ENCODE results near the gene GNG8.
A peak's percentile ranks its signal among the peaks of the same experiment; 100 is the strongest.

The GNG8 gene

GRCh38 chr19:46635920-46636761 lies at the start of gene GNG8:
GNG8 (minus strand) TSS chr19:46636202; CDS start chr19:46634682, 1,520 bp downstream.
- DNase-seq: no peak

DNA sequence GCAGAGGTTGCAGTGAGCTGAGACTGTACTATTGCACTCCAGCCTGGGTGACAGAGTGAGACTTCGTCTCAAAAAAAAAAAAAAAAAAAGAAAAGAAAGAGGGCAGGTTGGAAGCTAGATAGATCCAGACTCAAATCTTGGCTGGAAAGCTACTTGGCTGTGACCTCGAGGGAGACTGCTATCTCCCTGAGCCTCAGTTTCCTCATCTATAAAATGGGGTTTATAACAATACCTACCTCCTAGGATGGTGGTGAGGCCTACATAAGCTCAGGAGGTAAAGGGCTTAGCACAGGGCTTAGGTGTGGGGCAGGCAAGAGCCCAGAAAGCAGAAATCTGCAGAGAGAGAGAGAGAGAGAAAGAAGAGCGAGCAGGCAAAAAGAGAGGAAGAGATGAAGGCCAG lies 49.2 kb upstream of the GNG8 start:
- no peak for DNase-seq

DNA sequence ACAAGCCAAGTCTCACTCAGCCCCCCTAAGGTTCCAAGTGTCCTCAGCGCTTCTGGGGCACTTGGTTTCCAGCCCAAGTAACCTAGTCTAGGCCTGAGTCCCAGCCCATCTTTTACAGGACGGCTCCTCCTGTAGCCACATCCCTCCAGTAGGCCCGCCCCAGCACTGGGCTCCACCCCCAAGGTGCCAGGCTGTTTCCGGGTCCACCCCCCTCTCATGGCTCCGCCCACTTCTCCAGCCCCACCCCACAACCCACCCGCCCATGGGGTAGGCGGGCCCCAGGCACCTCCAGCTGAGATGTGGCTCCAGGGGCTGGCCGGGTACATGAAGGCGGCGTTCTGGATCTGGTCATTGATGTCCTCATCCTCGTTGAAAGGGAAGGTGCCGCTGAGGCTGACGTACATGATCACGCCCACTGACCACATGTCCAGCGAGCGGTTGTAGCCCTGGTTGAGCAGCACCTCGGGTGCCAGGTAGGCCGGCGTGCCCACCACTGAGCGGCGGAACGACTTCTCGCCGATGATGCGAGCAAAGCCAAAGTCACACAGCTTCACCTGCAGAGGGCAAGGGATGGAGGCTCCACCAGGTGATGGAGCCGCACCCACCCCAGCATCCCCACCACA lies 42.2 kb upstream of the GNG8 start:
- DNase-seq: peak; percentile 71

DNA sequence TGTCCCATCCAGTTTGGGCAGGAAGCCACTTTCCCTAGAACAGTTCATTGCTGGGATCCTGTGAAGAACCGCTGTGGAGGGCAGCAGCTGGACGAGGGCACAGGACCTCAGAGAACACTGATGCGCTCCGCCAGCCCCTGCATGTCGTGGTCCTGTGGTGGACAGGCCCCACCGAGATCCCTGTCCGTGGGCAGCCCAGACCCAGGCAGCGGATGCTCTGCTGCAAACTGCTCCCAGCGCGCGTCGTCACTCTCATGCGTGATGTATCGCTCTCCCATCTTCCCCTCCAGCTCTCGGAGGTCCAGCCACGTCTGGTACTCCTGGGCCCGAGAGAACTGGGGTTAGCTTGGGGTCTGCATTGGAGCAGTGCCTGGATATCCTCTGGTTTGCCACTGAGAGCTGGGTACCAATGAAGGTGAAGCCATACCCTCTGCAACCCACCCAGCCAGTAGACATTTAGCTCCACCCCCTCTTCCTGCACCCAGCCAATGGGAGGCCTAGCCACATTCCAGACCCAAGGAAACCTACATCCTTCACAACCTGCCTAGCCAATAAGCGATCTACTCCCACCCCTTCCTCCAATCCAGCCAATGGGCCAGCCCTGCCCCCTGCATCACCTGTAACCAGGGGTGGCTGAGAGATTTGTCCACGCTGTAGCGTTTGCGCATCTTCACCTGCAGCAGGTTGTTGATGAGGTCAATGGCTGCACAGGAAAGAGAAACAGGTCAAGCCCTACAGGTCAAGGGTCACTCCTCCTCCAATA lies 38.6 kb upstream of the GNG8 start:
- DNase-seq: peak; percentile 84

GRCh38 chr19:46670813-46671212 lies 34.8 kb upstream of the GNG8 start:
- no peak for DNase-seq

DNA sequence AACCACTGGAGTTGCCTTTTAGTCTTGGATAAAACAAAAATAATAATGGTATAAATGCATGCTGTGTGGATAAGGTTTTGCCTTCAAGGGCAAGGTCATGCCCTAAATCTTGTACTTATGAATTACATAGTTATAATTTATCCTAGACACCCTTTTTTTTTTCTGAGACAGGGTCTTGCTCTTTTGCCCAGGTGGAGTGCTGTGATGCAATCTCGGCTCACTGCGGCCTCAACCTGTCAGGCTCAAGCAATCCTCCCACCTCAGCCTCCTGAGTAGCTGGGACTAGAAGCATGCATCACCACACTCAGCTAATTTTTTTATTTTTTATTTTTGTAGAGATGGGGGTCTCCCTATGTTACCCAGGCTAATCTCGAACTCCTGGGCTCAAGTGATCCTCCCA lies 32.7 kb upstream of the GNG8 start:
- no peak for DNase-seq

- DNase-seq: no peak
Observed at GRCh38 chr19:46665072-46665471, 29.1 kb upstream of the GNG8 start.

DNA sequence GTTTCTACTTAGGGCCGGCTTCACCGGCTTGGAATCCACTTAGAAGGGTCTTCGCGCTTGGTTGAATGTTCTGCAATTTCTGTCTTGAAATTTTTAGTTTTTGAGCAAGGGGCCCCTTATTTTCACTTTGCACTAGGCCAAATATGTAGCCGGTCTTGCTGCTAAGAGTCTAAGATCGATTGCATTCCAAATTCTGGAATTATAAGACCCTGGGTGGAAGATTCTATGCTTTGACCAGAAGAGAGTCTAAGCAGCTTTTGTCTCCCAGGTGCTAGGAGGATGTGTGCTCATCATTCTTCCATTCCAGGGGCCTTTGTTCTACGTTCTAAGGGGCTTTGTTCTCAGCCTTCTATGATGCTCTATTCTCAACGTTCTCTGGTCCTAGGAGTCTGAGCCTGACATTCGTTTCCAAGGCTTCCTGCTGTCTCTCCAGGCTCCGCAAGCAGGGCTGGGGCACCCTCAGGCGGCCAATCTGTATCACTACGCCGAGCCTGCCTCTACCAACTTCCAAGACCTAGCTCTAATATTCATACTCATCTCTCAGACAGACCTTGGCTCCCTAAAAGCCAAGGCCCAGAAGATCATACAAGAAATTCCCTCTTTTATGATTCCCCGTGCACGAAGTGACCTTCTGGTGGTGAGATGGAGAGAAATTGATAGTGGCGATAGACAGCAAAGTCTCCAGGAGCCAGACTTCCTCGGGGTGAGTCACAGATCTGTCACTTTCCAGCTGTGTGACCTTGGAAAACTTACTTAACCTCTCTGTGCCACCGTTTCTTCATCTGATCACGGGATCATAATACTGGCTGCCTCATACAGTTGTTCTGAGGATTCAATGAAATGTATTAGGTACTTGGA lies 26.0 kb upstream of the GNG8 start:
- peak; percentile 93 for DNase-seq

GRCh38 chr19:46661020-46661731 lies 25.2 kb upstream of the GNG8 start, which contains the start of gene DACT3:
DACT3 (minus strand) TSS chr19:46661182; CDS start chr19:46661064, 118 bp downstream.
- peak; percentile 100 for DNase-seq

GRCh38 chr19:46660551-46661019 lies 24.6 kb upstream of the GNG8 start:
- DNase-seq: no peak

DNA sequence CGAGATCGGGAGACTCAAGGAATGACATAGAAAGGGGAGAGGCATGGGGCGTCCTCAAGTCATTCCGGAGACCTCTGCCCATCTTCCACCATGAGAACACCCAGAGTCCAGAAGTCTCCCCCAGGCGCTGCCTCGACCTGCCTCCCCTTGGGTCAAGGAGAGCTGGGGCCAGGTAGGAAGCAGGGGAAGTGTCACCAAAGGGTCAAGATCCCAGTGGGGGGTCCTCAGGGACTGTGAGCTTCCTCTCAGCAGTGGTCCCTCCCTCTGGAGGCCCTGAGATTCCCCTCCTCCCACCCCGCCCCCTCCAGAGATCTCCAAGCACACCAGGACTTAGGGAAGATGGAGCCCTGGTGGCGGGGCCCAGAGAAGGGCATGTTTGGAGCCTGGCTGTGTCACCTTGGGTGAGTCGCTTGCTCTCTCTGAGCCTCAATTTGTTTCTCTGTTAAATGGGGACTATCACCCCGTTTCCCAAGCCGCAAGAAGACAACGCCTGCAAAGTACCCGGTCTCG lies 24.1 kb upstream of the GNG8 start:
- DNase-seq: peak; percentile 75

DNA sequence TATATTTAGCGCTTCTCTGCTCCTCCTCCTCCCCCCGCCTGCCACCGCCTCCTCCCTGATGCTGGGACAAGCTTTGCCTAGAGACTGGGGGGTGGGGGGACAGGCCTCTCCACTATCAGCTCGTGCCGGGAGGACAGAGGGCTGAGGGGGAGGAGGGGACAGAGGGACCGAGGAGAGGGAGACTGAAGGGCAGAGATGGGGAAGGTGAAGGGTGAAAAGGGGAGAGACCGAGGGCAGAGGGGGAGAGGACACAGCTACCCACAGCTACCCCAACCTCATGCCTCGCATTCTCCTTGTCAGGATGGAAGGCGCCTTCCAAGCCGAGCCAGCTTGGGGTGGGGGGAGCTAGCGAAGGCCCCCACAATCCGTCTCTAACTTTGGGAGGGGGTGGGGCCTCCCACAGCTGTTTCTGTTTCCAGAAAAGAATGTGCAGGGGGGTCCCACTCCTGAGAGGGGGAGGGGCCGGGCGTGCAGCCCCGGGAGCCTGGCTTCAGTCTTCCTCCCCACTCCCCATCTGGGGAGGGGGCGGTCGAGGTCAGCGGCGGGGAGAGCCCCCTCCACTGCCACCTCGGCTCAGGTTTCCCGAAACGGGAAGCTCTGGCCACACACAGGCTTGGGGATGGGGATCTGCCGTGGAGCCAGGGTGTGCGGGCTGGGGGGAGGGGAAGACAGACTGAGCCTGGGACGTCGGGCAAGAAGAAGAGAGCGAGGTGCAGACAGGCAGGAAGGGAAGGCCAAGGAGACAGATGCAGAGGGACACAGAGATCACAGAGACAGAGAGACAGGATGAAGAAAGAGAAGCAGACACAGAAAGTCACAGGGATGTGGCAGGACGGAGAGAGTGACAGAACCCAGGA lies 23.4 kb upstream of the GNG8 start:
- DNase-seq: peak; percentile 82

DNA sequence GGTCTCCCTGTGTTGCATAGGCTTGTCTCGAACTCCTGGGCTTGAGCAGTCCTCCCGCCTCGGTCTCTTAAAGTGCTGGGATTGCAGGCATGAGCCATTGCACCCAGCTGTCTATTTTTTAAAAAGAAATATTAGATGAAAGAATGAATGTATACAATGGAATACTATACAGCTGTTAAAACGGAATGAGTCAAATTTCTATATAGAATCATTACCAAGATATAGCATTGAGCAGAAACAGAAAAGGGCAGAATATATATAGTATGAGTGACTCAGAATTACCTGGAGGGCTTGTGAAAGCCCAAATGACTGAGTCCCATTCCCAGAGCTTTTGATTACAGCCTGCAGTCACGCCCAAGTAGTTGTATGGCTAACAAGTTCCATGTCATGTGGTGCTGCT lies 20.5 kb upstream of the GNG8 start:
- DNase-seq: no peak

GRCh38 chr19:46654621-46655152 lies 18.7 kb upstream of the GNG8 start:
- DNase-seq: peak; percentile 76

DNA sequence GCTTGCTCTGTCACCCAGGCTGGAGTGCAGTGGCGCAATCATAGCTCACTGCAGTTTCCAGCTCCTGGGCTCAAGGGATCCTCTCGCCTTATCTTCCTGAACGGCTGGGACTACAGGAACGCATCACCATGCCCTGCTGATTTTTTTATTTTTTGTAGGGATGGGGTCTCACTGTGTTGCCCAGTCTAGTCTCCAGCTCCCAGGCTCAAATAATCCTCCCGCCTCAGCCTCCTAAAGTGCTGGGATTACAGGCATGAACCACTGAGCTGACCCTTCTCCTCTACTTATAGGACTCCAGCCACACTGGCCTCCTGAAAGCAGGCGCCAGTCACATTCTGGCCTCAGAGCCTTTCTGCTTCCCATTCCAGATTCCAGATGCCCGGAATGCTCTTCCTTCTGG lies 14.4 kb upstream of the GNG8 start:
- no peak for DNase-seq

DNA sequence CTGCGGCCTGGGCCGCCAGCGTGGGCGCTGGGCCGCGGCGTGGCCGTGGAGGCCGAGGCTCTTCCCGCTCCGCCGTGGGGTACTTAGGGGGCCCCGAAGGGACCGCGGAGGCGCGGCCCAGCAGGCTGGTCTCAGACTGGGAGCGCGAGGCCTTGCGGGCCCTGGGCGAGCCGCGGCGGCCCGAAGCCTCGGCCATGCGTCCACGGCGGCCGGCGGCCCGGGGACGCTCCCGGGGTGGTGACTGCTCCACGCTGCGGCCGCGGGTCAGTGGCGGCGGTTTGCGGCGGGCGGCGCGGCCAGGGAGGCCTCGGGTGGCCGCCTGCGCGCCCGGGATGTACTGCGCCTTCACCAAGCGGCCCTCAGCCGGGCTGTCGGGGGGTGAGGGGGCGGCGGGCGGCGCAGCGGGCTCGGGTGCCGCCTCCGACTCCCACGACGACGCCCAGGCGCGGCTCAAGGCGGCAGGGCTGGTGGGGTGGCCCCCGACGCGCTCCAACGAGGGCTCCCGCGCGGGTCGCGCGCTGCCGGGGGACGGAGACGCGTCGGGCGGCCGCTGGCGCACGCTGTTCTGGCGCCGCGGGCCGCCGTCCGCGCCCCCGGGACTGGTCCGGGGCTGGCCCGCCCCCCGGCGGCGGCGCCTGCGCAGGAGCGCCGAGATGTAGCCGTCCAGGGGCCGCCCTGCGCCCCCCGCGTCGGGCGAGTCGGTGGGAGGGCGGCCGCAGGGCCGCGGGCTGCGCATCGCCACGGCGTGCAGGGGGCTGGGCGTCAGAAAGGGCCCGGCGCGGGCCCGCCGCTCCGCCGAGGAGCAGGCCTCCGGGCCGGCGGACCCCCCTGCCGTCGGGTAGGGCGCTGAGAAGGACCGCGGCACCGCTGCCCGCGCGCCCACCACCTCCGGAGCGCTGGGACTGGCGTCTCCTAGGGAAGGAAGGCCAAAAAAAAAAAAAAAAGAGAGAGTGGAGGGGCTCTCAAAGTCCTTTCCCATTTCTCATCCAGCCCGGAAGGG lies 13.3 kb upstream of the GNG8 start:
- DNase-seq: no peak

GRCh38 chr19:46648060-46648960 lies 12.3 kb upstream of the GNG8 start:
- DNase-seq: no peak

- no peak for DNase-seq
Observed at GRCh38 chr19:46646402-46646801, 10.4 kb upstream of the GNG8 start.

All from islet precursor cell (in vitro differentiated cells).